GM21447 (cell line): ENCODE data around the gene PEMT.

Experiments
- ATAC-seq: cut with Tn5 transposase; IDR thresholded peaks from one replicate; pipeline ENCODE4 v1.9.1; 2021; ENCODE audit not compliant: unreplicated experiment

PEMT gene

GRCh38 chr17:17462048-17462824 is 129.3 kb downstream of the PEMT start:
- no peak for ATAC-seq

- ATAC-seq, result no peak
Observed at GRCh38 chr17:17460038-17460437, 131.5 kb downstream of the PEMT start.

- ATAC-seq, result no peak
Observed at GRCh38 chr17:17457680-17458079, 133.8 kb downstream of the PEMT start.

- ATAC-seq, result no peak
Observed at GRCh38 chr17:17456251-17456650, 135.3 kb downstream of the PEMT start.
